Measurements from ENCODE around the gene JUND. TPM values are rescaled to one million over a fixed set of nuclear protein-coding genes. Genes with fewer than 3 reads are reported as not detected.

JUND gene
- total and polyA plus RNA-seq, 4 donors: 12.8 to 103 (median 41.8) TPM

GRCh38 chr19:18280247-18281081, 958 bp downstream of the JUND start (continued):
- TF ChIP-seq ZBTB33 (IDR thresholded peaks at IDR 0.05) (no peak), HNF4A (conservative IDR thresholded peaks at IDR 0.05) (no peak), JUND (IDR thresholded peaks at IDR 0.05) (no peak)

- Histone ChIP-seq H3K9me3 (ENCODE audit: control insufficient read depth in 4 of 4, low read length in 3 of 4) (no peaks in the 10 kb centered on the region), H3K4me3 (ENCODE audit: low read depth in 1 of 3, low read length in 3 of 3) (peak overlapping the region; percentile 78 to 90 (median 84)), H3K4me1 (ENCODE audit: control insufficient read depth in 4 of 4, insufficient read depth in 4 of 4, low read length in 3 of 4) (peaks cover 7 to 44% (median 35%) of the 10 kb centered on the region in 4 donors), H3K9ac (ENCODE audit: low read depth in 1 of 2, low read length in 2 of 2) (peak overlapping the region; percentile 97 to 100), H3K27ac (ENCODE audit: low read depth in 1 of 2, low read length in 2 of 2) (peak overlapping the region; percentile 100), H3K27me3 (ENCODE audit: control insufficient read depth in 4 of 4, insufficient read depth in 4 of 4, low read length in 3 of 4) (no peaks in the 10 kb centered on the region), H3K36me3 (ENCODE audit: control insufficient read depth in 4 of 4, insufficient read depth in 3 of 4, low read depth in 1 of 4, low read length in 3 of 4) (peaks cover 0 to 4% (median 1%) of the 10 kb centered on the region in 4 donors)
- WGBS: under 1% methylated on average over 55 of the region's 55 CpGs
- DNase-seq (ENCODE audit: low spot score): peak; percentile 91
- TF ChIP-seq RAD21 (IDR thresholded peaks at IDR 0.05) (peak; percentile 86 to 96), ZBTB33 (IDR thresholded peaks at IDR 0.05) (peak; percentile 33), ATF3 (IDR thresholded peaks at IDR 0.05) (no peak), FOXA1 (IDR thresholded peaks at IDR 0.05) (peak; percentile 11), SP1 (IDR thresholded peaks at IDR 0.05) (peak; percentile 84), REST (IDR thresholded peaks at IDR 0.05) (peak; percentile 87), HNF4A (conservative IDR thresholded peaks at IDR 0.05) (peak; percentile 10 to 41), HNF4G (IDR thresholded peaks at IDR 0.05) (no peak), MAX (IDR thresholded peaks at IDR 0.05) (no peak), CTCF (IDR thresholded peaks at IDR 0.05; ENCODE audit: low read depth, low read length, missing input control) (peak; percentile 80), JUND (IDR thresholded peaks at IDR 0.05) (peak in 1 of 2 donors; percentile 15), NR2F2 (IDR thresholded peaks at IDR 0.05) (no peak), RXRA (IDR thresholded peaks at IDR 0.05) (peak in 1 of 2 donors; percentile 28), YY1 (IDR thresholded peaks at IDR 0.05) (peak; percentile 79), FOXA2 (IDR thresholded peaks at IDR 0.05) (no peak), TAF1 (conservative IDR thresholded peaks at IDR 0.05) (peak; percentile 78), EGR1 (IDR thresholded peaks at IDR 0.05; ENCODE audit: low read depth in 2 of 2) (peak; percentile 86 to 96), GABPA (IDR thresholded peaks at IDR 0.05 in 1 of 2, conservative IDR thresholded peaks at IDR 0.05 in 1 of 2) (peak in 1 of 2 donors; percentile 49)
Measured at GRCh38 chr19:18279516-18280246, 1.7 kb downstream of the JUND start.
